CD4-positive, alpha-beta T cell (primary cell): ENCODE results near the gene CCDC110. TPM values are rescaled to one million over a fixed set of nuclear protein-coding genes. Genes with fewer than 3 reads are reported as not detected.

ENCODE experiments used
- ATAC-seq: fragments of 200-7000 bp; cut with Tn5 transposase; one replicate; pipeline ENCODE4 v1.10.0; 2022; ENCODE audit warnings: mild to moderate bottlenecking; ENCODE audit not compliant: poor library complexity
- CTCF ChIA-PET: fragments of 350-600 bp; sonication (Branson Sonifier 250); formaldehyde crosslinking; loops from one replicate; lab custom pipeline; 2021; ENCODE audit warnings: antibody characterized with exemption, inconsistent platforms; lab: Charles Lee
- POLR2A ChIA-PET: fragments of 350-600 bp; sonication (Branson Sonifier 250); formaldehyde crosslinking; loops from one replicate; lab custom pipeline; 2021; ENCODE audit warnings: antibody characterized with exemption, inconsistent platforms; lab: Charles Lee
- DNase-seq, 14 experiments: peaks; one replicate each; pipeline ENCODE4 v3.0.0-alpha.2; 2013 to 2020; ENCODE audit warnings: mixed read lengths in 2 of 14
- H3K27ac ChIP-seq, 2 donors: one replicate each; pipeline versions ENCODE4 v1.5.1 to v1.7.0; 2013; ENCODE audit warnings: low read length in 2 of 2, low read depth in 1 of 2, mild to moderate bottlenecking in 1 of 2
- H3K27me3 ChIP-seq, 2 experiments: 1 replicate in 1 of 2; 2 replicates in 1 of 2; pipeline versions ENCODE4 v1.6.1 to v1.7.0; 2013; ENCODE audit warnings: low read length in 2 of 2, control low read depth in 1 of 2, mild to moderate bottlenecking in 1 of 2, moderate library complexity in 1 of 2; ENCODE audit not compliant: insufficient read depth in 2 of 2, control insufficient read depth in 1 of 2
- H3K36me3 ChIP-seq: one replicate; pipeline ENCODE4 v1.6.1; 2013; ENCODE audit warnings: low read length, control low read depth; ENCODE audit not compliant: insufficient read depth
- H3K4me1 ChIP-seq: one replicate; pipeline ENCODE4 v1.6.1; 2013; ENCODE audit warnings: low read length, control low read depth; ENCODE audit not compliant: insufficient read depth
- H3K4me3 ChIP-seq: one replicate; pipeline ENCODE4 v1.5.1; 2013; ENCODE audit warnings: mild to moderate bottlenecking, low read length, moderate library complexity
- H3K9me3 ChIP-seq, 2 experiments: 1 replicate in 1 of 2; 2 replicates in 1 of 2; pipeline versions ENCODE4 v1.6.1 to v1.7.0; 2013; ENCODE audit warnings: low read length in 2 of 2, mild to moderate bottlenecking in 2 of 2, control low read depth in 1 of 2, moderate library complexity in 1 of 2; ENCODE audit not compliant: control insufficient read depth in 1 of 2, insufficient read depth in 1 of 2
- H3K27ac Mint-ChIP-seq: one replicate; pipeline ENCODE4 v1.8.0; 2020; ENCODE audit warnings: mixed read lengths
- H3K27me3 Mint-ChIP-seq: one replicate; pipeline ENCODE4 v1.8.0; 2021; ENCODE audit warnings: mixed read lengths
- H3K36me3 Mint-ChIP-seq: one replicate; pipeline ENCODE4 v1.8.0; 2021; ENCODE audit warnings: low read depth, mixed read lengths
- H3K4me1 Mint-ChIP-seq: one replicate; pipeline ENCODE4 v1.8.0; 2021; ENCODE audit warnings: low read depth, mixed read lengths
- H3K4me3 Mint-ChIP-seq: one replicate; pipeline ENCODE4 v1.8.0; 2020; ENCODE audit warnings: mild to moderate bottlenecking, mixed read lengths
- H3K9me3 Mint-ChIP-seq: one replicate; pipeline ENCODE4 v1.8.0; 2020; ENCODE audit warnings: mixed read lengths
- CTCF ChIP-seq: fragments of 200-600 bp; IDR thresholded peaks from one replicate; pipeline ENCODE4 v1.8.0; 2022; ENCODE audit warnings: antibody characterized with exemption, mild to moderate bottlenecking
- intact Hi-C, 2 experiments: fragments of 100-400 bp; cut with DNase I in 1 of 2; cut with micrococcal nuclease in 1 of 2; formaldehyde crosslinking; loops; one replicate each; pipeline versions ENCODE4 v1.15.1 to v1.9.0; 2023 to 2025; cut with DNase I, micrococcal nuclease
- total RNA-seq, 174 experiments: library from RNA in 2 of 174; stranded (reverse) in 2 of 174; gene quantifications; one replicate each; pipeline ENCODE4 v1.2.3 and lab custom pipeline; 2021 to 2026

The CCDC110 gene
- total RNA-seq, 2 experiments from 2014 or later: 0.34 to 0.36 TPM

- Mint-ChIP-seq H3K36me3 (peaks cover 39% of the 10 kb centered on the region), H3K4me3 (peak overlapping the region; percentile 94), H3K4me1 (peaks cover 31% of the 10 kb centered on the region), H3K9me3 (no peaks in the 10 kb centered on the region), H3K27ac (peak overlapping the region; percentile 91), H3K27me3 (peaks cover 6% of the 10 kb centered on the region)
- intact Hi-C loops: loop anchor here (1.0 to 10.0 kb wide), 11 partner anchors 27 to 890 kb away; partner anchors contain the start of genes CFAP97 (in 2 of the 2), ACSL1 (in 1 of the 2), ANKRD37 (in 1 of the 2) and CCDC110 (in 1 of the 2)
- DNase-seq: peak in 3 of 14 experiments; percentile 15 to 48 (median 22)
- H3K4me1 ChIP-seq: peaks cover 18% of the 10 kb centered on the region
- H3K27me3 ChIP-seq: no peaks in the 10 kb centered on the region
- peak overlapping the region; percentile 88 to 99 for H3K27ac ChIP-seq
- H3K4me3 ChIP-seq: peak overlapping the region; percentile 99
- no peak for TF ChIP-seq CTCF
- ChIA-PET CTCF (interaction anchor here (0.7 to 1.9 kb wide), 4 partner anchors 21 to 173 kb away, joined by 3 to 9 read pairs (median 6); partner anchors contain the start of genes ANKRD37 and LRP2BP), POLR2A (interaction anchor here (0.6 to 5.0 kb wide), 16 partner anchors 10 to 951 kb away, joined by 3 to 88 read pairs (median 4); partner anchors contain the start of genes ANKRD37, CASP3, CYP4V2 and IRF2)
- ATAC-seq: no peak
- peaks cover 17% of the 10 kb centered on the region for H3K36me3 ChIP-seq
- H3K9me3 ChIP-seq: no peaks in the 10 kb centered on the region
Measured at GRCh38 chr4:185424905-185425646, 46.5 kb downstream of the CCDC110 start.

- CTCF ChIA-PET: interaction anchor here (1.0 kb wide), 1 partner anchor 176 kb away, joined by 3 read pairs; no protein-coding TSS in a partner anchor
- H3K4me1 Mint-ChIP-seq: peaks cover 31% of the 10 kb centered on the region
- H3K4me3 Mint-ChIP-seq: no peak overlapping the region
- no peak for ATAC-seq
- no peak for DNase-seq
- Histone ChIP-seq H3K36me3 (peaks cover 40% of the 10 kb centered on the region), H3K4me3 (no peak overlapping the region), H3K27ac (no peak overlapping the region), H3K4me1 (peaks cover 17% of the 10 kb centered on the region), H3K9me3 (no peaks in the 10 kb centered on the region), H3K27me3 (no peaks in the 10 kb centered on the region)
- no peaks in the 10 kb centered on the region for H3K27me3 Mint-ChIP-seq
- no peak for TF ChIP-seq CTCF
- H3K36me3 Mint-ChIP-seq: peaks cover 67% of the 10 kb centered on the region
- intact Hi-C loops: loop anchor here (10.0 kb wide), 5 partner anchors 173 to 887 kb away; partner anchors contain the start of genes ACSL1 (in 1 of the 2), CFAP97 (in 1 of the 2) and SNX25 (in 1 of the 2)
- POLR2A ChIA-PET: interaction anchor here (1.1 kb wide), 2 partner anchors 9 to 27 kb away, joined by 3 read pairs; no protein-coding TSS in a partner anchor
- no peaks in the 10 kb centered on the region for H3K9me3 Mint-ChIP-seq
- H3K27ac Mint-ChIP-seq: no peak overlapping the region
Measured at GRCh38 chr4:185421366-185422124, 50.0 kb downstream of the CCDC110 start.

GRCh38 chr4:185416955-185417354 is 54.6 kb downstream of the CCDC110 start:
- Mint-ChIP-seq H3K27me3 (no peaks in the 10 kb centered on the region), H3K4me1 (peaks cover 8% of the 10 kb centered on the region), H3K36me3 (peaks cover 79% of the 10 kb centered on the region), H3K4me3 (no peak overlapping the region), H3K27ac (no peak overlapping the region), H3K9me3 (no peaks in the 10 kb centered on the region)
- H3K36me3 ChIP-seq: peaks cover 65% of the 10 kb centered on the region
- H3K27me3 ChIP-seq: no peaks in the 10 kb centered on the region
- no peak overlapping the region for H3K4me3 ChIP-seq
- no peak for ATAC-seq
- DNase-seq: no peak
- TF ChIP-seq CTCF: no peak
- ChIA-PET CTCF (no interaction called here), POLR2A (interaction anchor here (1.1 kb wide), 1 partner anchor 21 kb away, joined by 4 read pairs; the partner anchor contains the start of gene ANKRD37)
- no peaks in the 10 kb centered on the region for H3K4me1 ChIP-seq
- H3K27ac ChIP-seq: no peak overlapping the region
- intact Hi-C loops: no loop called here
- H3K9me3 ChIP-seq: no peaks in the 10 kb centered on the region
